Activated CD4-positive, alpha-beta memory T cell treated with anti-CD3 and anti-CD28 coated beads, Interleukin-2, amount 10 ng/mL, durations not matched to agents 7 days and 5 days (primary cell): ENCODE data around the gene PLPP4. TPM values are rescaled to one million over a fixed set of nuclear protein-coding genes. Genes with fewer than 3 reads are reported as not detected.

ENCODE experiments used
- CTCF ChIA-PET: fragments of 350-600 bp; sonication (Branson Sonifier 250); formaldehyde crosslinking; loops from one replicate; lab custom pipeline; 2021; ENCODE audit warnings: antibody characterized with exemption, inconsistent platforms; lab: Charles Lee
- POLR2A ChIA-PET: fragments of 350-600 bp; sonication (Branson Sonifier 250); formaldehyde crosslinking; loops from one replicate; lab custom pipeline; 2021; ENCODE audit warnings: antibody characterized with exemption; lab: Charles Lee
- DNase-seq: peaks from one replicate; pipeline ENCODE4 v3.0.0-alpha.2; 2020
- H3K27ac Mint-ChIP-seq: one replicate; pipeline ENCODE4 v1.8.0; 2021; ENCODE audit warnings: mild to moderate bottlenecking, mixed read lengths
- H3K27me3 Mint-ChIP-seq: one replicate; pipeline ENCODE4 v1.8.0; 2021; ENCODE audit warnings: mixed read lengths
- H3K36me3 Mint-ChIP-seq: one replicate; pipeline ENCODE4 v1.8.0; 2021; ENCODE audit warnings: low read depth, mixed read lengths
- H3K4me1 Mint-ChIP-seq: one replicate; pipeline ENCODE4 v1.8.0; 2021; ENCODE audit warnings: mixed read lengths
- H3K4me3 Mint-ChIP-seq: one replicate; pipeline ENCODE4 v1.8.0; 2021; ENCODE audit warnings: mild to moderate bottlenecking, mixed read lengths
- H3K9me3 Mint-ChIP-seq: one replicate; pipeline ENCODE4 v1.8.0; 2021; ENCODE audit warnings: mixed read lengths
- total RNA-seq, 2 experiments: library from RNA; stranded (reverse); gene quantifications; one replicate each; pipeline ENCODE4 v1.2.3, GENCODE V29; 2021

PLPP4 gene
- total RNA-seq, 2 experiments from 2014 or later = not detected

- Mint-ChIP-seq H3K27me3 (no peaks in the 10 kb centered on the region), H3K4me3 (no peak overlapping the region), H3K4me1 (no peaks in the 10 kb centered on the region), H3K36me3 (no peaks in the 10 kb centered on the region), H3K9me3 (peaks cover 4% of the 10 kb centered on the region), H3K27ac (no peak overlapping the region)
- ChIA-PET POLR2A (no interaction called here), CTCF (no interaction called here)
- no peak for DNase-seq
Observed at GRCh38 chr10:120517881-120518484, 61.0 kb downstream of the PLPP4 start.

- Mint-ChIP-seq H3K4me3 (no peak overlapping the region), H3K4me1 (no peaks in the 10 kb centered on the region), H3K9me3 (peaks cover 4% of the 10 kb centered on the region), H3K27me3 (no peaks in the 10 kb centered on the region), H3K27ac (no peak overlapping the region), H3K36me3 (no peaks in the 10 kb centered on the region)
- ChIA-PET CTCF (no interaction called here), POLR2A (no interaction called here)
- no peak for DNase-seq
Observed at GRCh38 chr10:120521880-120522279, 64.9 kb downstream of the PLPP4 start.

- Mint-ChIP-seq H3K4me3 (no peak overlapping the region), H3K9me3 (no peaks in the 10 kb centered on the region), H3K27me3 (no peaks in the 10 kb centered on the region), H3K27ac (no peak overlapping the region), H3K36me3 (no peaks in the 10 kb centered on the region), H3K4me1 (no peaks in the 10 kb centered on the region)
- CTCF ChIA-PET = no interaction called here
- no peak for DNase-seq
- POLR2A ChIA-PET = no interaction called here
Observed at GRCh38 chr10:120527691-120528090, 70.7 kb downstream of the PLPP4 start.

- ChIA-PET POLR2A (no interaction called here), CTCF (no interaction called here)
- Mint-ChIP-seq H3K36me3 (no peaks in the 10 kb centered on the region), H3K4me1 (no peaks in the 10 kb centered on the region), H3K27ac (no peak overlapping the region), H3K27me3 (no peaks in the 10 kb centered on the region), H3K4me3 (no peak overlapping the region), H3K9me3 (no peaks in the 10 kb centered on the region)
- DNase-seq = no peak
Observed at GRCh38 chr10:120530699-120531098, 73.7 kb downstream of the PLPP4 start.

GRCh38 chr10:120538091-120538490 lies 81.1 kb downstream of the PLPP4 start:
- Mint-ChIP-seq H3K4me3 (no peak overlapping the region), H3K36me3 (no peaks in the 10 kb centered on the region), H3K4me1 (no peaks in the 10 kb centered on the region), H3K27ac (no peak overlapping the region), H3K27me3 (no peaks in the 10 kb centered on the region), H3K9me3 (no peaks in the 10 kb centered on the region)
- ChIA-PET CTCF (no interaction called here), POLR2A (no interaction called here)
- DNase-seq = no peak

- no peak overlapping the region for H3K4me3 Mint-ChIP-seq
- no peak for DNase-seq
- H3K4me1 Mint-ChIP-seq = no peaks in the 10 kb centered on the region
- H3K27ac Mint-ChIP-seq = no peak overlapping the region
- no peaks in the 10 kb centered on the region for H3K27me3 Mint-ChIP-seq
- no peaks in the 10 kb centered on the region for H3K9me3 Mint-ChIP-seq
- POLR2A ChIA-PET = no interaction called here
- H3K36me3 Mint-ChIP-seq = no peaks in the 10 kb centered on the region
- CTCF ChIA-PET = no interaction called here
Observed at GRCh38 chr10:120539076-120539475, 82.0 kb downstream of the PLPP4 start.

GRCh38 chr10:120540486-120540885 lies 83.5 kb downstream of the PLPP4 start:
- H3K9me3 Mint-ChIP-seq = no peaks in the 10 kb centered on the region
- H3K27me3 Mint-ChIP-seq = no peaks in the 10 kb centered on the region
- ChIA-PET POLR2A (no interaction called here), CTCF (no interaction called here)
- H3K36me3 Mint-ChIP-seq = no peaks in the 10 kb centered on the region
- DNase-seq = no peak
- no peaks in the 10 kb centered on the region for H3K4me1 Mint-ChIP-seq
- no peak overlapping the region for H3K27ac Mint-ChIP-seq
- H3K4me3 Mint-ChIP-seq = no peak overlapping the region

- H3K36me3 Mint-ChIP-seq = no peaks in the 10 kb centered on the region
- H3K27ac Mint-ChIP-seq = no peak overlapping the region
- ChIA-PET POLR2A (no interaction called here), CTCF (no interaction called here)
- H3K4me3 Mint-ChIP-seq = no peak overlapping the region
- no peaks in the 10 kb centered on the region for H3K4me1 Mint-ChIP-seq
- DNase-seq = no peak
- H3K9me3 Mint-ChIP-seq = no peaks in the 10 kb centered on the region
- no peaks in the 10 kb centered on the region for H3K27me3 Mint-ChIP-seq
Observed at GRCh38 chr10:120541984-120542383, 85.0 kb downstream of the PLPP4 start.

- no peaks in the 10 kb centered on the region for H3K4me1 Mint-ChIP-seq
- no peak overlapping the region for H3K4me3 Mint-ChIP-seq
- POLR2A ChIA-PET = no interaction called here
- CTCF ChIA-PET = no interaction called here
- H3K27me3 Mint-ChIP-seq = no peaks in the 10 kb centered on the region
- DNase-seq = no peak
- no peaks in the 10 kb centered on the region for H3K9me3 Mint-ChIP-seq
- H3K36me3 Mint-ChIP-seq = no peaks in the 10 kb centered on the region
- no peak overlapping the region for H3K27ac Mint-ChIP-seq
Observed at GRCh38 chr10:120542591-120542990, 85.6 kb downstream of the PLPP4 start.

GRCh38 chr10:120543291-120543690 lies 86.3 kb downstream of the PLPP4 start:
- H3K27ac Mint-ChIP-seq = no peak overlapping the region
- no peaks in the 10 kb centered on the region for H3K4me1 Mint-ChIP-seq
- H3K9me3 Mint-ChIP-seq = no peaks in the 10 kb centered on the region
- CTCF ChIA-PET = no interaction called here
- H3K27me3 Mint-ChIP-seq = no peaks in the 10 kb centered on the region
- no peaks in the 10 kb centered on the region for H3K36me3 Mint-ChIP-seq
- H3K4me3 Mint-ChIP-seq = no peak overlapping the region
- POLR2A ChIA-PET = no interaction called here
- no peak for DNase-seq

GRCh38 chr10:120548210-120548609 lies 91.2 kb downstream of the PLPP4 start:
- no peak for DNase-seq
- Mint-ChIP-seq H3K27ac (no peak overlapping the region), H3K9me3 (no peaks in the 10 kb centered on the region), H3K4me3 (no peak overlapping the region), H3K27me3 (no peaks in the 10 kb centered on the region), H3K36me3 (no peaks in the 10 kb centered on the region), H3K4me1 (no peaks in the 10 kb centered on the region)
- ChIA-PET CTCF (no interaction called here), POLR2A (no interaction called here)

GRCh38 chr10:120552262-120552661 lies 95.2 kb downstream of the PLPP4 start:
- ChIA-PET CTCF (no interaction called here), POLR2A (no interaction called here)
- H3K4me3 Mint-ChIP-seq = no peak overlapping the region
- DNase-seq = no peak
- H3K27me3 Mint-ChIP-seq = no peaks in the 10 kb centered on the region
- H3K36me3 Mint-ChIP-seq = no peaks in the 10 kb centered on the region
- H3K4me1 Mint-ChIP-seq = no peaks in the 10 kb centered on the region
- H3K27ac Mint-ChIP-seq = no peak overlapping the region
- peaks cover 3% of the 10 kb centered on the region for H3K9me3 Mint-ChIP-seq

GRCh38 chr10:120553911-120554310 lies 96.9 kb downstream of the PLPP4 start:
- POLR2A ChIA-PET = no interaction called here
- CTCF ChIA-PET = no interaction called here
- Mint-ChIP-seq H3K27ac (no peak overlapping the region), H3K27me3 (no peaks in the 10 kb centered on the region), H3K4me3 (no peak overlapping the region), H3K4me1 (no peaks in the 10 kb centered on the region), H3K9me3 (peaks cover 3% of the 10 kb centered on the region), H3K36me3 (no peaks in the 10 kb centered on the region)
- DNase-seq = no peak

- H3K9me3 Mint-ChIP-seq = peaks cover 3% of the 10 kb centered on the region
- no peak for DNase-seq
- no peaks in the 10 kb centered on the region for H3K4me1 Mint-ChIP-seq
- CTCF ChIA-PET = no interaction called here
- H3K27ac Mint-ChIP-seq = no peak overlapping the region
- H3K36me3 Mint-ChIP-seq = no peaks in the 10 kb centered on the region
- H3K27me3 Mint-ChIP-seq = no peaks in the 10 kb centered on the region
- POLR2A ChIA-PET = no interaction called here
- no peak overlapping the region for H3K4me3 Mint-ChIP-seq
Observed at GRCh38 chr10:120555436-120555835, 98.4 kb downstream of the PLPP4 start.
